GM23338 (cell line): ENCODE results near the gene LGALS7. TPM values are rescaled to one million over a fixed set of nuclear protein-coding genes. Genes with fewer than 3 reads are reported as not detected.

Experiments used
- ATAC-seq: fragments of 200-7000 bp; cut with Tn5 transposase; 3 replicates; pipeline ENCODE4 v1.9.1; 2020
- DNase-seq: peaks from one replicate; pipeline ENCODE4 v3.0.0-alpha.2; 2015; ENCODE audit warnings: low spot score
- H2AFZ ChIP-seq: fragments of 200-600 bp; sonication (generic); 2 replicates; pipeline ENCODE4 v1.8.0; 2016; ENCODE audit warnings: antibody characterized with exemption, mild to moderate bottlenecking, moderate library complexity
- H3F3A ChIP-seq: fragments of 200-600 bp; sonication (generic); replicated peaks from 2 replicates; pipeline ENCODE4 v1.8.0; 2017; ENCODE audit warnings: antibody characterized with exemption, mixed run types, low read depth
- H3K27ac ChIP-seq: fragments of 200-600 bp; sonication (generic); 2 replicates; pipeline ENCODE4 v1.6.1; 2016; ENCODE audit warnings: low read depth
- H3K27me3 ChIP-seq: fragments of 200-600 bp; sonication (generic); 2 replicates; pipeline ENCODE4 v1.8.0; 2016; ENCODE audit warnings: mild to moderate bottlenecking, mixed run types, moderate library complexity; ENCODE audit not compliant: insufficient read depth
- H3K36me3 ChIP-seq: fragments of 200-600 bp; sonication (generic); 2 replicates; pipeline ENCODE4 v1.8.0; 2016; ENCODE audit warnings: mild to moderate bottlenecking; ENCODE audit not compliant: insufficient read depth
- H3K4me1 ChIP-seq: fragments of 200-600 bp; sonication (generic); 2 replicates; pipeline ENCODE4 v1.8.0; 2016; ENCODE audit warnings: mild to moderate bottlenecking, moderate library complexity; ENCODE audit not compliant: insufficient read depth
- H3K4me2 ChIP-seq: fragments of 200-600 bp; sonication (generic); 2 replicates; pipeline ENCODE4 v1.7.1; 2017; ENCODE audit warnings: mixed run types
- H3K4me3 ChIP-seq: fragments of 200-600 bp; sonication (generic); 2 replicates; pipeline ENCODE4 v1.6.1; 2016; ENCODE audit warnings: mixed run types
- H3K79me2 ChIP-seq: fragments of 200-600 bp; sonication (generic); replicated peaks from 2 replicates; pipeline ENCODE4 v1.8.0; 2017; ENCODE audit warnings: mild to moderate bottlenecking; ENCODE audit not compliant: insufficient read depth
- H3K9me2 ChIP-seq: fragments of 200-600 bp; sonication (generic); 2 replicates; pipeline ENCODE4 v1.8.0; 2017; ENCODE audit not compliant: insufficient read depth
- H4K20me1 ChIP-seq: fragments of 200-600 bp; sonication (generic); replicated peaks from 2 replicates; pipeline ENCODE4 v1.8.0; 2017; ENCODE audit warnings: mild to moderate bottlenecking; ENCODE audit not compliant: insufficient read depth
- H3K27ac Mint-ChIP-seq: 2 replicates; pipeline ENCODE4 v1.8.0; 2020; ENCODE audit warnings: inconsistent platforms, mild to moderate bottlenecking, moderate library complexity, mixed read lengths
- H3K27me3 Mint-ChIP-seq: 3 replicates; pipeline ENCODE4 v1.8.0; 2022; ENCODE audit warnings: low read depth, mild to moderate bottlenecking, moderate library complexity, mixed read lengths, inconsistent platforms; ENCODE audit not compliant: insufficient read depth, poor library complexity
- H3K36me3 Mint-ChIP-seq: 3 replicates; pipeline ENCODE4 v1.8.0; 2021; ENCODE audit warnings: low read depth, mild to moderate bottlenecking, inconsistent platforms, moderate library complexity, mixed read lengths
- H3K4me1 Mint-ChIP-seq: 3 replicates; pipeline ENCODE4 v1.8.0; 2020; ENCODE audit warnings: mild to moderate bottlenecking, inconsistent platforms, mixed read lengths
- H3K4me3 Mint-ChIP-seq: 3 replicates; pipeline ENCODE4 v1.8.0; 2021; ENCODE audit warnings: moderate library complexity, mild to moderate bottlenecking, inconsistent platforms, mixed read lengths
- H3K9me3 Mint-ChIP-seq: 3 replicates; pipeline ENCODE4 v1.8.0; 2020; ENCODE audit warnings: moderate library complexity, mild to moderate bottlenecking, inconsistent platforms, mixed read lengths
- CREB1 ChIP-seq: fragments of 250-450 bp; sonication (Bioruptor Pico); IDR thresholded peaks from 2 replicates; pipeline ENCODE4 v1.5.0; 2020; ENCODE audit warnings: low read depth, mild to moderate bottlenecking, moderate library complexity
- EZH2 ChIP-seq: fragments of 200-600 bp; sonication (generic); IDR thresholded peaks from one replicate; pipeline ENCODE4 v1.8.0; 2017; ENCODE audit warnings: antibody characterized with exemption, mild to moderate bottlenecking, low read depth; ENCODE audit not compliant: unreplicated experiment
- NANOG ChIP-seq: IDR thresholded peaks from 2 replicates; pipeline ENCODE4 v1.6.1; 2016; ENCODE audit warnings: antibody characterized with exemption, borderline replicate concordance
- POLR2AphosphoS5 ChIP-seq: IDR thresholded peaks from 2 replicates; pipeline ENCODE4 v1.6.1; 2016; ENCODE audit warnings: antibody characterized with exemption, low read depth
- STAT1 ChIP-seq: IDR thresholded peaks from one replicate; pipeline ENCODE4 v1.6.1; 2016; ENCODE audit warnings: antibody characterized with exemption; ENCODE audit not compliant: unreplicated experiment
- ZNF114 ChIP-seq: fragments of 250-450 bp; sonication (Bioruptor Pico); IDR thresholded peaks from 2 replicates; pipeline ENCODE4 v1.5.0; 2020; ENCODE audit warnings: mild to moderate bottlenecking, moderate library complexity
- polyA plus RNA-seq: library from polyadenylated mRNA; unstranded; fragments of >200 nt; fragmentation: Nextera tagmentation; extraction: Ambion mirVana; gene quantifications from 2 replicates; pipeline ENCODE4 v1.2.1, GENCODE V29; 2016
- total RNA-seq: library from RNA; depleted of rRNA; stranded (reverse); fragments of >200 nt; shearing (Covaris generic); gene quantifications from 2 replicates; pipeline ENCODE4 v1.2.3, GENCODE V29; 2014
- TF ChIP-seq, protein P1 (sequence below): IDR thresholded peaks from one replicate; pipeline ENCODE4 v1.6.1; 2018; ENCODE audit warnings: antibody characterized with exemption; ENCODE audit not compliant: unreplicated experiment
- TF ChIP-seq, protein P2 (sequence below): IDR thresholded peaks from 2 replicates; pipeline ENCODE4 v1.6.1; 2016; ENCODE audit warnings: antibody characterized with exemption
- TF ChIP-seq, protein P3 (sequence below), 2 experiments: fragments of 200-600 bp in 1 of 2; sonication (generic) in 1 of 2; conservative IDR thresholded peaks; 2 replicates each; pipeline versions ENCODE4 v1.5.1 to v1.6.1; 2016 to 2017; ENCODE audit warnings: antibody characterized with exemption in 2 of 2, low read depth in 2 of 2, mild to moderate bottlenecking in 2 of 2, moderate library complexity in 1 of 2

The LGALS7 gene
- total and polyA plus RNA-seq, 2 experiments from 2014 or later = 1.6 TPM; not detected in 1

DNA sequence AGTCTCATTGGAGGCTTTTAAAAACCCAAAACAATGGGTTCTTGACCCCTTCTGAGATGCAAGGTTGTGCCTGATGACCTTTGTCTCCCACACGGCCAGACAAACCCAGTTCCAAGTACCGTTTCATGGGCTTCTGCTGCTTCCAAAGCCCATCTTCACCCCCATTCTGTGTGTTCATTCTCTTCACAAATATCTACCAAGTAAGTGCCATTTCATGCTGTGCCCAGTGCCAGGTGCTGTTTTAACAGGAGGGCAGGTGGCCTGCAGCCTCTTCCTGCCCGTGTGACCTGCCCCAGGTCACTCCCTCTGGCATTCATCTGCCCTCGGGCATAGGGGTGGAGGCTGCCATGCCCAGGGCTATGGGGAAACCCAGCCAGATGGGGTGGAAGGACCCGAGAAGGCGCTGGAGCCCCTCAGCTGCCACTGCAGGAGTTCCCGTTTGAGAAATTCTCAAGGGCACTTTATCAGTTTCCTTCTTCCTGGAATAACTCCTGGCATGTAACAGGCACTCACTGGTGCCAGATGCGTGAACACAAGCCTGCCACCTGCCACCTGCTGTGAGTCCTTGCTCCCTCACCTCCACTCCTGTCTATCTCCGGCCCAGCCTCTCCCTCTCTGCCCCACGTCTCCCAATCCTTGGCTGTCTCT lies 41.5 kb downstream of the LGALS7 start (continued):
- TF ChIP-seq, protein P1, sequence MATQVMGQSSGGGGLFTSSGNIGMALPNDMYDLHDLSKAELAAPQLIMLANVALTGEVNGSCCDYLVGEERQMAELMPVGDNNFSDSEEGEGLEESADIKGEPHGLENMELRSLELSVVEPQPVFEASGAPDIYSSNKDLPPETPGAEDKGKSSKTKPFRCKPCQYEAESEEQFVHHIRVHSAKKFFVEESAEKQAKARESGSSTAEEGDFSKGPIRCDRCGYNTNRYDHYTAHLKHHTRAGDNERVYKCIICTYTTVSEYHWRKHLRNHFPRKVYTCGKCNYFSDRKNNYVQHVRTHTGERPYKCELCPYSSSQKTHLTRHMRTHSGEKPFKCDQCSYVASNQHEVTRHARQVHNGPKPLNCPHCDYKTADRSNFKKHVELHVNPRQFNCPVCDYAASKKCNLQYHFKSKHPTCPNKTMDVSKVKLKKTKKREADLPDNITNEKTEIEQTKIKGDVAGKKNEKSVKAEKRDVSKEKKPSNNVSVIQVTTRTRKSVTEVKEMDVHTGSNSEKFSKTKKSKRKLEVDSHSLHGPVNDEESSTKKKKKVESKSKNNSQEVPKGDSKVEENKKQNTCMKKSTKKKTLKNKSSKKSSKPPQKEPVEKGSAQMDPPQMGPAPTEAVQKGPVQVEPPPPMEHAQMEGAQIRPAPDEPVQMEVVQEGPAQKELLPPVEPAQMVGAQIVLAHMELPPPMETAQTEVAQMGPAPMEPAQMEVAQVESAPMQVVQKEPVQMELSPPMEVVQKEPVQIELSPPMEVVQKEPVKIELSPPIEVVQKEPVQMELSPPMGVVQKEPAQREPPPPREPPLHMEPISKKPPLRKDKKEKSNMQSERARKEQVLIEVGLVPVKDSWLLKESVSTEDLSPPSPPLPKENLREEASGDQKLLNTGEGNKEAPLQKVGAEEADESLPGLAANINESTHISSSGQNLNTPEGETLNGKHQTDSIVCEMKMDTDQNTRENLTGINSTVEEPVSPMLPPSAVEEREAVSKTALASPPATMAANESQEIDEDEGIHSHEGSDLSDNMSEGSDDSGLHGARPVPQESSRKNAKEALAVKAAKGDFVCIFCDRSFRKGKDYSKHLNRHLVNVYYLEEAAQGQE = no peak
- no peak for TF ChIP-seq CREB1
- TF ChIP-seq, protein P2, sequence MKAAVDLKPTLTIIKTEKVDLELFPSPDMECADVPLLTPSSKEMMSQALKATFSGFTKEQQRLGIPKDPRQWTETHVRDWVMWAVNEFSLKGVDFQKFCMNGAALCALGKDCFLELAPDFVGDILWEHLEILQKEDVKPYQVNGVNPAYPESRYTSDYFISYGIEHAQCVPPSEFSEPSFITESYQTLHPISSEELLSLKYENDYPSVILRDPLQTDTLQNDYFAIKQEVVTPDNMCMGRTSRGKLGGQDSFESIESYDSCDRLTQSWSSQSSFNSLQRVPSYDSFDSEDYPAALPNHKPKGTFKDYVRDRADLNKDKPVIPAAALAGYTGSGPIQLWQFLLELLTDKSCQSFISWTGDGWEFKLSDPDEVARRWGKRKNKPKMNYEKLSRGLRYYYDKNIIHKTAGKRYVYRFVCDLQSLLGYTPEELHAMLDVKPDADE = no peak
- no peak for TF ChIP-seq ZNF114 (CRISPR knock-in tag)
- TF ChIP-seq, protein P3, sequence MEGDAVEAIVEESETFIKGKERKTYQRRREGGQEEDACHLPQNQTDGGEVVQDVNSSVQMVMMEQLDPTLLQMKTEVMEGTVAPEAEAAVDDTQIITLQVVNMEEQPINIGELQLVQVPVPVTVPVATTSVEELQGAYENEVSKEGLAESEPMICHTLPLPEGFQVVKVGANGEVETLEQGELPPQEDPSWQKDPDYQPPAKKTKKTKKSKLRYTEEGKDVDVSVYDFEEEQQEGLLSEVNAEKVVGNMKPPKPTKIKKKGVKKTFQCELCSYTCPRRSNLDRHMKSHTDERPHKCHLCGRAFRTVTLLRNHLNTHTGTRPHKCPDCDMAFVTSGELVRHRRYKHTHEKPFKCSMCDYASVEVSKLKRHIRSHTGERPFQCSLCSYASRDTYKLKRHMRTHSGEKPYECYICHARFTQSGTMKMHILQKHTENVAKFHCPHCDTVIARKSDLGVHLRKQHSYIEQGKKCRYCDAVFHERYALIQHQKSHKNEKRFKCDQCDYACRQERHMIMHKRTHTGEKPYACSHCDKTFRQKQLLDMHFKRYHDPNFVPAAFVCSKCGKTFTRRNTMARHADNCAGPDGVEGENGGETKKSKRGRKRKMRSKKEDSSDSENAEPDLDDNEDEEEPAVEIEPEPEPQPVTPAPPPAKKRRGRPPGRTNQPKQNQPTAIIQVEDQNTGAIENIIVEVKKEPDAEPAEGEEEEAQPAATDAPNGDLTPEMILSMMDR (conservative IDR thresholded peaks at IDR 0.05; ENCODE audit: low read depth in 2 of 2) = no peak
- TF ChIP-seq POLR2AphosphoS5 = no peak
- TF ChIP-seq NANOG = no peak
- no peak for TF ChIP-seq EZH2
- TF ChIP-seq STAT1 = no peak

DNA sequence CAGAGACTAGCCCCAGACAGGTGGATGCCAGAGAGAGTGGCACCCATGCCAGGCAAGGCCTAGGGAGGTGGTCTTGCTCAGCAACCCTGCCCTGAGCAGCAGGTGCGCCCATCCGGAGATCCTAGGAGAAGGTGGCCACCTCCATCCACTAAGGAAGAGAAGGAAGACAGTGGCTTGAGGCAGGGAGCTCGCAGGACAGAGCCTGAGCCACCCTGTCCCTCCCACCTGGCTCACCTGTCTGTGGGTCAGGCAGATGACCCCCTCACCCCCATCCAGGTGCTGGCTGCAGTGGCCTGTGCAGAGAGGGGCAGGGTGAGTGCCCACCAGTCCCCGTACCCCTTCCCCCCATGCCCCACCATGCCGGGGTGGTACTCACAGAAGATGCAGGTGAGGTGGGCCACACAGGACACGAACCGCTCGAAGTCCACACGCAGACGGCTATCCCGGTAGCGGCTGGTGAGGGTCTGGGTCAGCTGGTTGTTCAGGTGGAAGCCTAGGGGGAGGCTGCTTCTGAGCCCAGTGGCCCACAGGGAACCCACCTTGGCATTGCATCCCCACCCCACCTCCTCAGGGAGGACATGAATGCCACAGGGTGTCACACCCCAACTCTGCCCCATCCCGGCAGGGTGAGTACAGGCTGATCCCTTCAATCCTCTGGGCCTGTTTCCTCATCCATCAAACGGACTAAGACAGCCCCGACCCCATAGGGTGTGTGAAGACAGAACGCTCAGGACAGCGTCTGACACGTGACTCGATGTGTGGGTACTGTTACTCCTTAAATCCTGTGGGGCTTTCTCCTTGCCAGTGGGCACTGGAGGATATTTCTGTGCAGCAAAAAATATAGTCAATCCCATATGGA lies 42.4 kb downstream of the LGALS7 start:
- Histone ChIP-seq H3K36me3 (peaks cover 8% of the 10 kb centered on the region), H4K20me1 (peaks cover 6% of the 10 kb centered on the region), H3K4me3 (no peak overlapping the region), H3F3A (peaks cover 15% of the 10 kb centered on the region; the same call in 1 of the 2 replicates), H3K4me2 (no peak overlapping the region), H3K79me2 (no peaks in the 10 kb centered on the region), H2AFZ (no peak overlapping the region), H3K27ac (no peak overlapping the region), H3K4me1 (peaks cover 13% of the 10 kb centered on the region), H3K9me2 (no peaks in the 10 kb centered on the region), H3K27me3 (no peaks in the 10 kb centered on the region)
- ATAC-seq = no peak
- Mint-ChIP-seq H3K27me3 (peaks cover 43% of the 10 kb centered on the region), H3K4me1 (peaks cover 20% of the 10 kb centered on the region), H3K9me3 (no peaks in the 10 kb centered on the region), H3K4me3 (no peak overlapping the region), H3K27ac (no peak overlapping the region), H3K36me3 (peaks cover 47% of the 10 kb centered on the region)
- DNase-seq = no peak
- TF ChIP-seq, protein P3 (conservative IDR thresholded peaks at IDR 0.05; ENCODE audit: low read depth in 2 of 2) = no peak
